Activated CD8-positive, alpha-beta T cell treated with anti-CD3 and anti-CD28 coated beads for 36 hours (primary cell): ENCODE measurements around the gene TM2D1. TPM values are rescaled to one million over a fixed set of nuclear protein-coding genes. Genes with fewer than 3 reads are reported as not detected.

ENCODE experiments used
- ATAC-seq: fragments of 200-7000 bp; cut with Tn5 transposase; one replicate; pipeline ENCODE4 v1.10.0; 2021; ENCODE audit warnings: mild to moderate bottlenecking, moderate library complexity
- CTCF ChIA-PET: fragments of 350-600 bp; sonication (Branson Sonifier 250); formaldehyde crosslinking; loops from one replicate; lab custom pipeline; 2021; ENCODE audit warnings: antibody characterized with exemption; lab: Charles Lee
- POLR2A ChIA-PET: fragments of 350-600 bp; sonication (Branson Sonifier 250); formaldehyde crosslinking; loops from one replicate; lab custom pipeline; 2021; ENCODE audit warnings: antibody characterized with exemption; lab: Charles Lee
- DNase-seq: peaks from one replicate; pipeline ENCODE4 v3.0.0-alpha.2; 2020
- H3K27ac Mint-ChIP-seq: one replicate; pipeline ENCODE4 v1.8.0; 2021; ENCODE audit warnings: mild to moderate bottlenecking, mixed read lengths
- H3K27me3 Mint-ChIP-seq: one replicate; pipeline ENCODE4 v1.8.0; 2021; ENCODE audit warnings: mixed read lengths
- H3K36me3 Mint-ChIP-seq: one replicate; pipeline ENCODE4 v1.8.0; 2021; ENCODE audit warnings: low read depth, mixed read lengths
- H3K4me1 Mint-ChIP-seq: one replicate; pipeline ENCODE4 v1.8.0; 2021; ENCODE audit warnings: low read depth, mixed read lengths
- H3K4me3 Mint-ChIP-seq: one replicate; pipeline ENCODE4 v1.8.0; 2021; ENCODE audit warnings: mild to moderate bottlenecking, moderate library complexity, mixed read lengths
- H3K9me3 Mint-ChIP-seq: one replicate; pipeline ENCODE4 v1.8.0; 2021; ENCODE audit warnings: mixed read lengths
- intact Hi-C: fragments of 100-400 bp; cut with micrococcal nuclease; formaldehyde crosslinking; loops from one replicate; pipeline ENCODE4 v1.10.0; 2022
- total RNA-seq, 2 experiments: library from RNA; stranded (reverse); gene quantifications; one replicate each; pipeline ENCODE4 v1.2.3, GENCODE V29; 2021
- TF ChIP-seq, protein P1 (sequence below): fragments of 200-600 bp; IDR thresholded peaks from one replicate; pipeline ENCODE4 v1.8.0; 2022; ENCODE audit warnings: antibody characterized with exemption, mild to moderate bottlenecking

Gene TM2D1
- total RNA-seq = 10 to 100 TPM; 22.6 to 25.2 TPM

DNA sequence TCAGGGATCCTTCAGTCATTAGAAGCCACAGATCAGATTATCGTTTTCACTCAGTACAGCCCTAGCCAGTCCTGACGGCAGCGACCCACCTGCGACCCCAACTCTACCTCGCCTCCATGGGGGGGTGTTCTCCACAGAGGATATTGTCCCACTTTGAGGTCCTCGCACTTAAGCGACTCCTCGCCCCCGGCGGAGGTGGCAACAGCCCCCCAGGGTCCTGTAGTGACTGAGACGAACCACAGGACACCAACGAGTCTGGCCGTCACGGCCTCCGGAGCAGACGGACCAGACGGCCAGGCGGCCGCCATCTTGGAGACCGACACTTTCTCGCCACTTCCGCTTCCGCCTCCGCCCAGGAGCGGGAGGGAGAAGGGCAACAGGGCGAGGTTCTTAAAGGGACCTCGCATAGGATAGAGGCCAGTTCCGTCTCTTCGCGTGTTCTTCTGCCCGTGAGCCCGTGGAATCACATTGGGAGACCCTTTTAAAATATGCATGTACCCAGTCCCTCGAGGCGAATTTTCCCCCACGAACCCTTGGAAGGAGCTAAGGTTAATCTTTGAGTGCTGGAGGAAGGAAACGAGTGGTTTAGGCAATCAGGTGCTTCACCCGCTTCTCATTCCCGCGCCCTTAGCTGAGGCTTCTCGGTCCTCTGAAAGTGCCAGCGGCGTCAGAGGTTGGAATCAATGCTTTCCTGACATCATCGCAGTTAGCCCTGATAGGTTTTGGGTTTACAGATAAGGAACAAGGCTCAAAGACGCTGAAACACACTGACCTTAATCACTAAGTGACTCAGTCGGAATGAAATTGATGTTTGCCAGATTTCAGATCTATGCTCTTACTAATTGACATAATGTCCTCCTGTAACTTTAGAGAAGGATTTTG, at the start of gene TM2D1:
Gene TM2D1, minus strand, starts transcription at position 329 of the 882 bp plus-strand sequence. Its CDS starts 21 bp downstream, at position 308.
- DNase-seq (peak; percentile 91), ATAC-seq (peak; percentile 95)
- ChIA-PET CTCF (no interaction called here), POLR2A (interaction anchor here (0.6 to 1.0 kb wide), 5 partner anchors 13 to 53 kb away, joined by 3 to 6 read pairs (median 3); partner anchors contain the start of gene PATJ)
- Mint-ChIP-seq H3K36me3 (peaks cover 14% of the 10 kb centered on the region), H3K27ac (peak within 1 kb of the TSS; percentile 100), H3K4me3 (peak within 1 kb of the TSS; percentile 97), H3K4me1 (peaks cover 17% of the 10 kb centered on the region), H3K9me3 (no peaks in the 10 kb centered on the region), H3K27me3 (no peaks in the 10 kb centered on the region)
- TF ChIP-seq, protein P1, sequence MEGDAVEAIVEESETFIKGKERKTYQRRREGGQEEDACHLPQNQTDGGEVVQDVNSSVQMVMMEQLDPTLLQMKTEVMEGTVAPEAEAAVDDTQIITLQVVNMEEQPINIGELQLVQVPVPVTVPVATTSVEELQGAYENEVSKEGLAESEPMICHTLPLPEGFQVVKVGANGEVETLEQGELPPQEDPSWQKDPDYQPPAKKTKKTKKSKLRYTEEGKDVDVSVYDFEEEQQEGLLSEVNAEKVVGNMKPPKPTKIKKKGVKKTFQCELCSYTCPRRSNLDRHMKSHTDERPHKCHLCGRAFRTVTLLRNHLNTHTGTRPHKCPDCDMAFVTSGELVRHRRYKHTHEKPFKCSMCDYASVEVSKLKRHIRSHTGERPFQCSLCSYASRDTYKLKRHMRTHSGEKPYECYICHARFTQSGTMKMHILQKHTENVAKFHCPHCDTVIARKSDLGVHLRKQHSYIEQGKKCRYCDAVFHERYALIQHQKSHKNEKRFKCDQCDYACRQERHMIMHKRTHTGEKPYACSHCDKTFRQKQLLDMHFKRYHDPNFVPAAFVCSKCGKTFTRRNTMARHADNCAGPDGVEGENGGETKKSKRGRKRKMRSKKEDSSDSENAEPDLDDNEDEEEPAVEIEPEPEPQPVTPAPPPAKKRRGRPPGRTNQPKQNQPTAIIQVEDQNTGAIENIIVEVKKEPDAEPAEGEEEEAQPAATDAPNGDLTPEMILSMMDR = no peak
- intact Hi-C loops = loop anchor here (2.0 kb wide), 1 partner anchor 58 kb away; no protein-coding TSS in a partner anchor

DNA sequence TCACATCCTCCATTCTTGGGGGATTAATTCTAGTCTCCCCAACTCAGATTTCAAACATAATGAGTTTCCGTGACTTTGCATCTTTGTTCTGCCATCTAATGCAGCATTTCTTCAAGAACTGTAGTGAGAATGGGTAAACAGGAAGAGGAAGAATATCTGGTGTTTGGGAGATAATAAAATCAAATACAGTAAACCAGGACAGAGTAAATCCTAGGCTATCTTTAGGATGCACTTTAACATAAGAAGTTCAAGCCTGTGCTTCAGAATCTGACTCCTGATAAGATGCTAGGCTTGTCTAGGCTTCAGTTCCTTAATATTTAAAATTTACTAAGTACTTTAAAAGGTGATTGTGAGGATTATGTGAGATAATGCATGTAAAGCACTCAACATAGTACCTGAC, 45.2 kb upstream of the TM2D1 start:
- TF ChIP-seq, protein P1 = no peak
- Mint-ChIP-seq H3K9me3 (no peaks in the 10 kb centered on the region), H3K27me3 (no peaks in the 10 kb centered on the region), H3K4me1 (peaks cover 3% of the 10 kb centered on the region), H3K4me3 (no peak overlapping the region), H3K36me3 (peaks cover 4% of the 10 kb centered on the region), H3K27ac (no peak overlapping the region)
- ATAC-seq (no peak), DNase-seq (no peak)
- POLR2A ChIA-PET = interaction anchor here (0.6 to 1.3 kb wide), 2 partner anchors 12 to 30 kb away, joined by 3 read pairs; no protein-coding TSS in a partner anchor
- intact Hi-C loops = no loop called here
- CTCF ChIA-PET = no interaction called here

DNA sequence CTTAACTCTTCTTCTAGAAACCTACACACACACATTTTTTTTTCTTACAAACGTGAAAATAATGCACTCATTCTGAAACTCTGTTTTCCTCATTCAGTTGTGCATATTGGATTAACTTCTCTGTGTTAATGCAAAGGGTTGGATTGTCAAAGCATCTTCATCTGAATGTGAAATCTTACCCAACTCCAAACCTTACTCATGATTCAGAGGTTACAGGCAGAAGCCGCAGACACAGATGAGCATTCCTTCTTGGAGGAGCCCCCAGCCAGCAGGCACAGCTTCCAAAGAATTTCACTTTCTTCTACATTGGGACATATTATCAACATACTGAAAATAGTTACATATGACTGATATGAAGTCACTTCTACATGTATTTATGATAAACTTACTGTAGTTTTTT, 33.0 kb upstream of the TM2D1 start:
- Mint-ChIP-seq H3K27ac (no peak overlapping the region), H3K36me3 (no peaks in the 10 kb centered on the region), H3K27me3 (no peaks in the 10 kb centered on the region), H3K4me3 (no peak overlapping the region), H3K4me1 (peaks cover 17% of the 10 kb centered on the region), H3K9me3 (no peaks in the 10 kb centered on the region)
- ATAC-seq = no peak
- intact Hi-C loops = no loop called here
- ChIA-PET CTCF (no interaction called here), POLR2A (no interaction called here)
- TF ChIP-seq, protein P1 = no peak
- DNase-seq = no peak

DNA sequence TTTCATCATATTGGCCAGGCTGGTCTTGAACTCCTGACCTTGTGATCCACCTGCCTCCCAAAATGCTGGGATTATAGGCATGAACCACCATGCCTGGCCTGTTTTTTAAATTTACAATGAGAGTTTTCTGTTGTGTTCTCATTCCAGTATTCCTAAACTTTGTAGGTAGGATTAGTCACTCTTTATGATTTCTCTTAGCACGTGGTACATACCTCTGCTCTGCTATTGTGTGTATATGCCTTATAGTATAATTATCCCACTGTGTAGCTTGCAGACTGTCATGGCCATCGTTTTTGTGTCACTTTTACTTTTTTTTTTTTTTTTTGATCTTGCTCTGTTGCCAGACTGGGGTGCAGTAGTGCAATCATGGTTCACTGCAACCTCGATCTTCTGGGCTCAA, 31.8 kb upstream of the TM2D1 start:
- TF ChIP-seq, protein P1 = no peak
- CTCF ChIA-PET = no interaction called here
- ATAC-seq = no peak
- POLR2A ChIA-PET = no interaction called here
- H3K27me3 Mint-ChIP-seq = no peaks in the 10 kb centered on the region
- H3K36me3 Mint-ChIP-seq = no peaks in the 10 kb centered on the region
- H3K4me1 Mint-ChIP-seq = peaks cover 17% of the 10 kb centered on the region
- intact Hi-C loops = no loop called here
- H3K27ac Mint-ChIP-seq = no peak overlapping the region
- no peaks in the 10 kb centered on the region for H3K9me3 Mint-ChIP-seq
- no peak for DNase-seq
- no peak overlapping the region for H3K4me3 Mint-ChIP-seq

DNA sequence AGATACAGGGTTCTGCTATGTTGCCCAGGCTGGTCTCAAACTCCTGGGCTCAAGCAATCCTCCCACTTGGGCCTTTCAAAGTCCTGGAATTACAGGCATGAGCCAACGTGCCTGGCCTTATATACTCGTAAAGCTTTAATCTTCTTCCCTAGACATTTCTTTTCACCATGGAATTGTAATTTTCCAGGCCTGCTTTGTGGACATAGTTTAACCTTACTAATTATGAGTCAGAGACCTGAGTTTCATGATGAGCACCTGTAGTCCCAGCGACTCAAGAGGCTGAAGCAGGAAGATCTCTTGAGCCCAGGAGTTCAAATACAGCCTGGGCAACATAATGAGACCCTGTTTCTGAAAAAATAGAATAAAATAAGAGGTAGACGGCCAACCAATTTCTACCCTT, 29.6 kb upstream of the TM2D1 start:
- Mint-ChIP-seq H3K27ac (no peak overlapping the region), H3K36me3 (no peaks in the 10 kb centered on the region), H3K4me1 (peaks cover 17% of the 10 kb centered on the region), H3K9me3 (no peaks in the 10 kb centered on the region), H3K27me3 (no peaks in the 10 kb centered on the region), H3K4me3 (no peak overlapping the region)
- no peak for DNase-seq
- TF ChIP-seq, protein P1 = no peak
- intact Hi-C loops = no loop called here
- ChIA-PET POLR2A (no interaction called here), CTCF (no interaction called here)
- ATAC-seq = no peak
